Calu3 (cell line): ENCODE results near the gene LSS. TPM values are rescaled to one million over a fixed set of nuclear protein-coding genes. Genes with fewer than 3 reads are reported as not detected.

Experiments used
- BruUV-seq: library from RNA; stranded (reverse); fragments of 400-500 nt; replicated peaks from 2 replicates; lab custom pipeline; 2021; lab: Mats Ljungman, UMichigan
- CTCF ChIA-PET: fragments of 300-600 bp; sonication (Branson Sonifier 250); formaldehyde crosslinking; loops from one replicate; lab custom pipeline; 2022; ENCODE audit warnings: antibody characterized with exemption; lab: Charles Lee
- DNase-seq: peaks from one replicate; pipeline ENCODE4 v3.0.0; 2022
- H3K27ac Mint-ChIP-seq: one replicate; pipeline ENCODE4 v1.8.0; 2022; ENCODE audit warnings: mixed read lengths; ENCODE audit not compliant: unreplicated experiment
- H3K27me3 Mint-ChIP-seq: one replicate; pipeline ENCODE4 v1.8.0; 2022; ENCODE audit warnings: mixed read lengths; ENCODE audit not compliant: unreplicated experiment
- H3K36me3 Mint-ChIP-seq: one replicate; pipeline ENCODE4 v1.8.0; 2022; ENCODE audit warnings: mild to moderate bottlenecking, moderate library complexity, mixed read lengths; ENCODE audit not compliant: insufficient read depth, unreplicated experiment
- H3K4me1 Mint-ChIP-seq: one replicate; pipeline ENCODE4 v1.8.0; 2022; ENCODE audit warnings: mild to moderate bottlenecking, low read depth, mixed read lengths; ENCODE audit not compliant: unreplicated experiment
- H3K4me3 Mint-ChIP-seq: one replicate; pipeline ENCODE4 v1.8.0; 2022; ENCODE audit warnings: mild to moderate bottlenecking, low read depth, moderate library complexity, mixed read lengths; ENCODE audit not compliant: unreplicated experiment
- H3K9me3 Mint-ChIP-seq: one replicate; pipeline ENCODE4 v1.8.0; 2022; ENCODE audit warnings: low read depth, mixed read lengths; ENCODE audit not compliant: unreplicated experiment
- intact Hi-C: fragments of 100-400 bp; cut with micrococcal nuclease; formaldehyde crosslinking; loops from one replicate; pipeline ENCODE4 v1.10.0; 2022; ENCODE audit not compliant: unreplicated experiment
- total RNA-seq: library from RNA; stranded (reverse); gene quantifications from 2 replicates; pipeline ENCODE4 v1.2.3, GENCODE V29; 2022
- TF ChIP-seq, protein P1 (sequence below): fragments of 200-600 bp; IDR thresholded peaks from one replicate; pipeline ENCODE4 v1.8.0; 2022; ENCODE audit warnings: antibody characterized with exemption; ENCODE audit not compliant: unreplicated experiment

Gene LSS
- total RNA-seq, 1 experiment from 2014 or later = 55.1 TPM

DNA sequence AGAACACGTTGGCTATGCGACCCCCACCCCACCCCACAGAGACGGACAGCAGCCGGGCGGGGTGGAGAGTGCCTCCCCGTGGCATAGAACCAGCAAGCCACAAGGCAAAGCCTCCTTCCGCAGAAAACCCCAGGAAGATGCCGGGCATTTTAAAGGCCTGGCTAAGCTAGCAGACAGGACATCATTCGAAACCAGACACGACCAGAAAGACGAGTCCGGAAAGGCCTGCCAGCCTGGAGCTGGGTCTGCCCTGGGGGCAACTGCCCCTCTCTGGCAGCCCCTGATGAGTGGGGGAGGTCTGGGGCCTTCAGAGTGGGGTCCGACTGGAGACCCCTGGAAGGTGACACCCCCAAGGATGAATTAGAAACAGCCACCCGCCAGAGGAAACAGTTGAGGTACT, 81.7 kb downstream of the LSS start:
- peaks cover 8% of the 10 kb centered on the region for H3K36me3 Mint-ChIP-seq
- BruUV-seq = no TSS peak
- no peaks in the 10 kb centered on the region for H3K27me3 Mint-ChIP-seq
- intact Hi-C loops = loop anchor here (5.0 to 10.0 kb wide), 2 partner anchors 78 to 175 kb away; partner anchors contain the start of gene LSS
- no peak overlapping the region for H3K4me3 Mint-ChIP-seq
- TF ChIP-seq, protein P1, sequence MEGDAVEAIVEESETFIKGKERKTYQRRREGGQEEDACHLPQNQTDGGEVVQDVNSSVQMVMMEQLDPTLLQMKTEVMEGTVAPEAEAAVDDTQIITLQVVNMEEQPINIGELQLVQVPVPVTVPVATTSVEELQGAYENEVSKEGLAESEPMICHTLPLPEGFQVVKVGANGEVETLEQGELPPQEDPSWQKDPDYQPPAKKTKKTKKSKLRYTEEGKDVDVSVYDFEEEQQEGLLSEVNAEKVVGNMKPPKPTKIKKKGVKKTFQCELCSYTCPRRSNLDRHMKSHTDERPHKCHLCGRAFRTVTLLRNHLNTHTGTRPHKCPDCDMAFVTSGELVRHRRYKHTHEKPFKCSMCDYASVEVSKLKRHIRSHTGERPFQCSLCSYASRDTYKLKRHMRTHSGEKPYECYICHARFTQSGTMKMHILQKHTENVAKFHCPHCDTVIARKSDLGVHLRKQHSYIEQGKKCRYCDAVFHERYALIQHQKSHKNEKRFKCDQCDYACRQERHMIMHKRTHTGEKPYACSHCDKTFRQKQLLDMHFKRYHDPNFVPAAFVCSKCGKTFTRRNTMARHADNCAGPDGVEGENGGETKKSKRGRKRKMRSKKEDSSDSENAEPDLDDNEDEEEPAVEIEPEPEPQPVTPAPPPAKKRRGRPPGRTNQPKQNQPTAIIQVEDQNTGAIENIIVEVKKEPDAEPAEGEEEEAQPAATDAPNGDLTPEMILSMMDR = no peak
- DNase-seq = no peak
- no peak overlapping the region for H3K27ac Mint-ChIP-seq
- H3K4me1 Mint-ChIP-seq = peaks cover 11% of the 10 kb centered on the region
- CTCF ChIA-PET = no interaction called here
- no peaks in the 10 kb centered on the region for H3K9me3 Mint-ChIP-seq

DNA sequence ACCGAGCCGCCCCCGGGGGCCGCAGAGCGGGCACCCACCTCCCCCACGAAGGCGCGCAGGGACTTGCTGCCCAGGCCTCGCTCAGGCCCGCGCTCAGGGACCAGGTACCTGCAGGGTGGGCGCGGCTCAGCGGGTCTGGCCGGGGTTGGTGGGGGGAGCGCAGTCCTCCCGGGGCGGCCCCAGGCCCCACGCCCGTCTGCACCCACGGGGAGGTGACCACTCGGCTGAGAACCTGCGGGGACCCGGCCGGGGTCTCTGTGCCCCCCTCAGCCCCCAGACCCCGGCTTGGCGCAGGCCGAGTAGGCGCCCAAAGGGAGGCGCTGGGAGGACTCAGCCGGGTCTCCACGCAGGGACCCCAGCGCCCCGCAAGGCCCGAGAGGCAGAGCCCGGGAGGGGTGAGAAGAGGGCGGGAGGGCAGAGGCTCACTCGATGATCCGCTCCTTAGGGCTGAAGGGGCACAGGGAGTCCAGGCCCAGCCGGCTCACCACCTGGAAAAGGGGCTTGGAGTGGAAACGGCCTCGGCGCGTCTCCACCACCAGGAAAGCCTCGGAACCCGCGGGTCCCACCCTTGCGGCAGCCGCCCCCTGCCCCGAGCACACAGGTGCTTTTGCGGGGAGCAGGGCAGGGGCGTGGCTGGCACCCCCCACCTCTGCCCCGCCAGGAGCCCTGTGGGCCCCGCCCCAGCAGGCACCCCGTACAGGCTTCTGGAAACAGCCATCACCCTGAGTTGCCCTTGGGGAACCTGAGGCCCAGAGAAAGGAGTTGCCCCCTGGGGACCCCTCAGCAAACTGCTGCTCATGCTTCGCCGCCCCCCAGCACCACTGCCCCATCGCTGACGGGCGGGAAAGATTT, 82.5 kb downstream of the LSS start:
- no peak for DNase-seq
- CTCF ChIA-PET = no interaction called here
- Mint-ChIP-seq H3K27ac (no peak overlapping the region), H3K27me3 (peaks cover 2% of the 10 kb centered on the region), H3K4me3 (no peak overlapping the region), H3K9me3 (no peaks in the 10 kb centered on the region), H3K4me1 (peaks cover 11% of the 10 kb centered on the region), H3K36me3 (peaks cover 8% of the 10 kb centered on the region)
- BruUV-seq = no TSS peak
- intact Hi-C loops = loop anchor here (5.0 to 10.0 kb wide), 2 partner anchors 79 to 174 kb away; partner anchors contain the start of gene LSS
- TF ChIP-seq, protein P1 = no peak

DNA sequence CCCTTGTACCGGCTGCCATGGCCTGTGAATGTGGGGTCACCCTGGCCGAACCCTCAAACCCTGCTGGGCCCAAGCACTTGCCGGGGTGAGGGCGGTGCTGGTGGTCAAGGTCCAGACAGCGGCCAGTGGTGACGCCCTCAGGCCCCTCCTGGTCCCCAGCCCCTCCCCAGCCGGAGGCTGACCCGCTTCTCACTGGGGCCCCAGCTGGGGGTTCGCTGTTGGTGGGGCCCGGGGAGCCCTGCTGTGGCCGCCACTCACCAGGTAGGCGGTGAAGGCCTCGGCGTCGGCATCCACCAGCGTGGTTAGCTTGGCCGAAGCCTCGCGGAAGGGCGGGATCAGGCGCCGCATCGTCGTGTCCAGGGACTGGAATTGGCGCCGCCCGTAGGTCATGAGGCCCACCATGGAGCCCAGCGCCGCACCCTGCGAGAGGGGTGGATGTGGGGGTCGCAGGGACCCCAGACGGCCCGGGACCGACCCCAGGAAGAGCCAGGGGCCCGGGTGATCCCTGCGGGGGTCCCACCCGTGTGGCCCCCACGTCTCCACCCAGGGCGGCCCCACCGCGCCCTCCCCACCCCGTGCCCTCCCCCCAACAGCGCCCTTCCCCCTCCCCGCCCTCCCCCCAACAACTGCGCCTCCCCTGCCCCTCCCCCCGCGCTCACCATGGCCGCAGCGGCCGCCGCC, 83.3 kb downstream of the LSS start:
- H3K4me1 Mint-ChIP-seq = peaks cover 11% of the 10 kb centered on the region
- TF ChIP-seq, protein P1 = no peak
- no peak overlapping the region for H3K27ac Mint-ChIP-seq
- CTCF ChIA-PET = no interaction called here
- BruUV-seq = no TSS peak
- H3K9me3 Mint-ChIP-seq = no peaks in the 10 kb centered on the region
- peaks cover 8% of the 10 kb centered on the region for H3K36me3 Mint-ChIP-seq
- H3K4me3 Mint-ChIP-seq = no peak overlapping the region
- H3K27me3 Mint-ChIP-seq = peaks cover 9% of the 10 kb centered on the region
- intact Hi-C loops = loop anchor here (5.0 to 10.0 kb wide), 2 partner anchors 80 to 173 kb away; partner anchors contain the start of gene LSS
- no peak for DNase-seq

GRCh38 chr21:46144464-46145070, 84.0 kb downstream of the LSS start:
- Mint-ChIP-seq H3K36me3 (peaks cover 8% of the 10 kb centered on the region), H3K4me1 (peaks cover 11% of the 10 kb centered on the region), H3K27ac (peak overlapping the region; percentile 93), H3K9me3 (no peaks in the 10 kb centered on the region), H3K27me3 (peaks cover 15% of the 10 kb centered on the region), H3K4me3 (peak overlapping the region; percentile 65)
- no TSS peak for BruUV-seq
- intact Hi-C loops = loop anchor here (5.0 to 10.0 kb wide), 2 partner anchors 80 to 172 kb away; partner anchors contain the start of gene LSS
- TF ChIP-seq, protein P1 = no peak
- CTCF ChIA-PET = no interaction called here
- DNase-seq = no peak
